HL-60 (cell line): ENCODE measurements around the gene KAT6B.

ENCODE experiments used
- DNase-seq, 2 experiments: peaks; one replicate each; pipeline ENCODE4 v3.0.0-alpha.2; 2010 to 2020; ENCODE audit warnings: low read depth in 1 of 2, low spot score in 1 of 2
- H3K27ac ChIP-seq: fragments of 250-450 bp; sonication (Bioruptor Pico); replicated peaks from 2 replicates; pipeline ENCODE4 v1.5.1; 2020; ENCODE audit warnings: mild to moderate bottlenecking, moderate library complexity
- H3K27me3 ChIP-seq: fragments of 250-450 bp; sonication (Bioruptor Pico); 2 replicates; pipeline ENCODE4 v1.5.1; 2021; ENCODE audit warnings: mild to moderate bottlenecking, moderate library complexity; ENCODE audit not compliant: insufficient read depth, poor library complexity, severe bottlenecking
- H3K4me3 ChIP-seq: replicated peaks from 2 replicates; pipeline ENCODE4 v1.5.1; 2011; ENCODE audit warnings: mild to moderate bottlenecking, control low read depth, low read length; ENCODE audit not compliant: insufficient read depth
- GABPA ChIP-seq: IDR thresholded peaks from 2 replicates; pipeline ENCODE4 v1.6.1; 2012; ENCODE audit warnings: low read depth
- POLR2AphosphoS5 ChIP-seq: IDR thresholded peaks from 2 replicates; pipeline ENCODE4 v1.6.1; 2012; ENCODE audit warnings: low read depth
- SPI1 ChIP-seq: IDR thresholded peaks from 2 replicates; pipeline ENCODE4 v1.6.1; 2012; ENCODE audit warnings: low read depth, mild to moderate bottlenecking, borderline replicate concordance
- TF ChIP-seq, protein P1 (sequence below): IDR thresholded peaks from 2 replicates; pipeline ENCODE4 v1.6.1; 2012; ENCODE audit warnings: low read depth; ENCODE audit not compliant: insufficient replicate concordance
- TF ChIP-seq, protein P2 (sequence below): IDR thresholded peaks from one replicate; pipeline ENCODE4 v1.5.1; 2011; ENCODE audit warnings: low read length, control low read depth, inconsistent platforms; ENCODE audit not compliant: insufficient read depth

The KAT6B gene

DNA sequence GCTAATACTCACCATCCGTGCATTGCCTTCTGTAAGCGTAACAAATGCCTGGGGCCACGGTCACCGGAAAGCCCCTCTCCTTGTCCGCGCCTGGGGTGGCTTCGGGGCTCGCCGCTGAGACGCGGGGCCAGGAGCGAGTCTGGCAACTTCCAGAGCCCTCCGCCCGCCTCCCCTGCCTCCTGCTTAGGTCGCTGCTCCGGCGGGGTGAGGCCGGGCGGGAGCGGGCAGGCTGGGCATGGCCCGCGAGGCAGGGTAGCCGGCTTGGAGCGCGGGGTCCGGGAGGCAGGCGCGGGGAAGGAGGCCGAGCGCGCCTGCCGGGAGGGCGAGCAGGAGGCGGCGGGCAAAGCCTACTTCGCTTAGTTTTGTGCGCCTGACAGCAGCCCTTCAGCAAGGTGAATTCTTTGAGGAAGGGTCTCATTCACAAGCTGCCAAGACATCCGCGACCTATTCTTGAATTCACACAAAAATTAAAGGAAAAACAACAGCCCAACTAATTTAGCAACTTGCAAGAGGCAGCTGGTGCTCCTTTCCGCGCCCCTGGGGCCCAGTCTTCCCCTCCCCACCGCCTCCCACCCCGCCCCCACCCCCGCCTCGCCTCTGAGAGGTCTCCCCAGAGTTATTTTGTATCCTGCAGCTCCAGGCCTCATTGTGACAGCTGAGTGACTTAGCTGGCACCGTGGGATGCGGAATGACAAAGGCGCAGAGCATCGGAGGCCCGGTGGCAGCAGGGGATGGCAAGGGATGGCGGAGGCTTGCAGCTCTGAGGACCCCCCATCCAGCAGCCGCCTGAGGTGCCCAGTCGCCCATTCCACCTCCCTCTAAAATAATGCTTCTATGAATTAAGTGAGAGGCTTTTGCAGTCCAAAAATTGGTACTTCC lies 12.8 kb upstream of the KAT6B start:
- TF ChIP-seq, protein P1, sequence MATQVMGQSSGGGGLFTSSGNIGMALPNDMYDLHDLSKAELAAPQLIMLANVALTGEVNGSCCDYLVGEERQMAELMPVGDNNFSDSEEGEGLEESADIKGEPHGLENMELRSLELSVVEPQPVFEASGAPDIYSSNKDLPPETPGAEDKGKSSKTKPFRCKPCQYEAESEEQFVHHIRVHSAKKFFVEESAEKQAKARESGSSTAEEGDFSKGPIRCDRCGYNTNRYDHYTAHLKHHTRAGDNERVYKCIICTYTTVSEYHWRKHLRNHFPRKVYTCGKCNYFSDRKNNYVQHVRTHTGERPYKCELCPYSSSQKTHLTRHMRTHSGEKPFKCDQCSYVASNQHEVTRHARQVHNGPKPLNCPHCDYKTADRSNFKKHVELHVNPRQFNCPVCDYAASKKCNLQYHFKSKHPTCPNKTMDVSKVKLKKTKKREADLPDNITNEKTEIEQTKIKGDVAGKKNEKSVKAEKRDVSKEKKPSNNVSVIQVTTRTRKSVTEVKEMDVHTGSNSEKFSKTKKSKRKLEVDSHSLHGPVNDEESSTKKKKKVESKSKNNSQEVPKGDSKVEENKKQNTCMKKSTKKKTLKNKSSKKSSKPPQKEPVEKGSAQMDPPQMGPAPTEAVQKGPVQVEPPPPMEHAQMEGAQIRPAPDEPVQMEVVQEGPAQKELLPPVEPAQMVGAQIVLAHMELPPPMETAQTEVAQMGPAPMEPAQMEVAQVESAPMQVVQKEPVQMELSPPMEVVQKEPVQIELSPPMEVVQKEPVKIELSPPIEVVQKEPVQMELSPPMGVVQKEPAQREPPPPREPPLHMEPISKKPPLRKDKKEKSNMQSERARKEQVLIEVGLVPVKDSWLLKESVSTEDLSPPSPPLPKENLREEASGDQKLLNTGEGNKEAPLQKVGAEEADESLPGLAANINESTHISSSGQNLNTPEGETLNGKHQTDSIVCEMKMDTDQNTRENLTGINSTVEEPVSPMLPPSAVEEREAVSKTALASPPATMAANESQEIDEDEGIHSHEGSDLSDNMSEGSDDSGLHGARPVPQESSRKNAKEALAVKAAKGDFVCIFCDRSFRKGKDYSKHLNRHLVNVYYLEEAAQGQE, result no peak
- TF ChIP-seq POLR2AphosphoS5 (no peak), GABPA (no peak), SPI1 (no peak)
- TF ChIP-seq, protein P2, sequence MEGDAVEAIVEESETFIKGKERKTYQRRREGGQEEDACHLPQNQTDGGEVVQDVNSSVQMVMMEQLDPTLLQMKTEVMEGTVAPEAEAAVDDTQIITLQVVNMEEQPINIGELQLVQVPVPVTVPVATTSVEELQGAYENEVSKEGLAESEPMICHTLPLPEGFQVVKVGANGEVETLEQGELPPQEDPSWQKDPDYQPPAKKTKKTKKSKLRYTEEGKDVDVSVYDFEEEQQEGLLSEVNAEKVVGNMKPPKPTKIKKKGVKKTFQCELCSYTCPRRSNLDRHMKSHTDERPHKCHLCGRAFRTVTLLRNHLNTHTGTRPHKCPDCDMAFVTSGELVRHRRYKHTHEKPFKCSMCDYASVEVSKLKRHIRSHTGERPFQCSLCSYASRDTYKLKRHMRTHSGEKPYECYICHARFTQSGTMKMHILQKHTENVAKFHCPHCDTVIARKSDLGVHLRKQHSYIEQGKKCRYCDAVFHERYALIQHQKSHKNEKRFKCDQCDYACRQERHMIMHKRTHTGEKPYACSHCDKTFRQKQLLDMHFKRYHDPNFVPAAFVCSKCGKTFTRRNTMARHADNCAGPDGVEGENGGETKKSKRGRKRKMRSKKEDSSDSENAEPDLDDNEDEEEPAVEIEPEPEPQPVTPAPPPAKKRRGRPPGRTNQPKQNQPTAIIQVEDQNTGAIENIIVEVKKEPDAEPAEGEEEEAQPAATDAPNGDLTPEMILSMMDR, result no peak
- H3K27ac ChIP-seq, result no peak overlapping the region
- no peaks in the 10 kb centered on the region for H3K27me3 ChIP-seq
- DNase-seq, result no peak
- no peak overlapping the region for H3K4me3 ChIP-seq

DNA sequence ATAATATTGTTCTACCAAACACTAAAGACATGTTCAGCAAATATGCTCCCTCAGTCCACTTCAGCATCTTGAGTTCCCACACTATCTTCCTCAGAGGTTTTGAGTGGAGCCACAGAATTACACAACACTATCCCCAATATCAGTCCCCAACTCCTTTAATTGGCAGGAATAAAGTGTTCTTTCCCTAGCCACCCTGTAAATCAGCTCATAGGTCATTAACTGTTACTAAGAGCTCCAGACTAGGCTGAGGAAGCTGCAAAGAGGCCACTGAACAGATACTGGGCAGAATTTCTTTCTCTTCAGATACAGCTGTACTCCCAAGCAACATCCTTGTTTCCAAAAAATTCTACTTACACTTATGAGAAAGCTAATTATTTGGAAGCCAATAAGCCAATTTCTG lies 11.6 kb upstream of the KAT6B start:
- no peak for DNase-seq
- Histone ChIP-seq H3K27ac (no peak overlapping the region), H3K4me3 (no peak overlapping the region), H3K27me3 (no peaks in the 10 kb centered on the region)
- TF ChIP-seq POLR2AphosphoS5 (no peak), GABPA (no peak), SPI1 (no peak)
- TF ChIP-seq, protein P2, result no peak
- TF ChIP-seq, protein P1, result no peak

DNA sequence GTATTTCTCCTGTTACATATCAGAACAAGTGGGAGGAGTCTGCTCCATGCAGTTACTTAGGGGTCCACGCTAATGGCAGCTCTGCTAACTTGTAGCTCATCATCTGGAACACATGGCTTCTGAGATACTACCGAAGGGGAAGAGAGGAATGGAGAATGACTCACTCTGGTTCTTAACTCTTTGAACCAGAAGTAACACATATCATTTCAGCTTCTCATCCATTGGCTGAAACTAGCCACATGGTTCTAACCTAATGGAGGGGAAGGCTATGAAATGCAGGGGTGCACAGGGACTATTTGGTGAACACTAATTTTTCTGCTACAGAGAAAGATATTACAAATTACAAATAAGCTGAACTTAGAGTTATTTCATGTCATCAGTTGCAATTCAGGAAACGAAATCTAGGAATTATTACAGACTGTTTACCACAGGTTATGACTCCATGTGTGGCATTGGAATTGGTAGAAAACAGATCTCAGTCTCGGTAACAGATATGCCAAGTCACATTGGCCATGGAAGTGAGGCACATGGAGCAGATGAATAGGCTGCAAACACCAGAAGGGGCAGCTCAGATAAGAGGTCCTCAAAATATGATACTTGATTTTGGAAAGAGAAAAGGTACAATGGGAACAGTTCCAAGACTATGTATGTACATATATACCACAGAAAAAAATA lies 9.4 kb upstream of the KAT6B start:
- no peak for DNase-seq
- Histone ChIP-seq H3K27me3 (no peaks in the 10 kb centered on the region), H3K27ac (no peak overlapping the region), H3K4me3 (no peak overlapping the region)
- TF ChIP-seq, protein P2, result no peak
- TF ChIP-seq, protein P1, result no peak
- TF ChIP-seq POLR2AphosphoS5 (no peak), SPI1 (no peak), GABPA (no peak)
